ENCODE results near the gene SNX9.

GRCh38 chr6:157778719-157779118 is 44.3 kb upstream of the SNX9 start:
- TF ChIP-seq, protein P1, sequence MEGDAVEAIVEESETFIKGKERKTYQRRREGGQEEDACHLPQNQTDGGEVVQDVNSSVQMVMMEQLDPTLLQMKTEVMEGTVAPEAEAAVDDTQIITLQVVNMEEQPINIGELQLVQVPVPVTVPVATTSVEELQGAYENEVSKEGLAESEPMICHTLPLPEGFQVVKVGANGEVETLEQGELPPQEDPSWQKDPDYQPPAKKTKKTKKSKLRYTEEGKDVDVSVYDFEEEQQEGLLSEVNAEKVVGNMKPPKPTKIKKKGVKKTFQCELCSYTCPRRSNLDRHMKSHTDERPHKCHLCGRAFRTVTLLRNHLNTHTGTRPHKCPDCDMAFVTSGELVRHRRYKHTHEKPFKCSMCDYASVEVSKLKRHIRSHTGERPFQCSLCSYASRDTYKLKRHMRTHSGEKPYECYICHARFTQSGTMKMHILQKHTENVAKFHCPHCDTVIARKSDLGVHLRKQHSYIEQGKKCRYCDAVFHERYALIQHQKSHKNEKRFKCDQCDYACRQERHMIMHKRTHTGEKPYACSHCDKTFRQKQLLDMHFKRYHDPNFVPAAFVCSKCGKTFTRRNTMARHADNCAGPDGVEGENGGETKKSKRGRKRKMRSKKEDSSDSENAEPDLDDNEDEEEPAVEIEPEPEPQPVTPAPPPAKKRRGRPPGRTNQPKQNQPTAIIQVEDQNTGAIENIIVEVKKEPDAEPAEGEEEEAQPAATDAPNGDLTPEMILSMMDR (optimal IDR thresholded peaks at IDR 0.05 in 1 of 3, IDR thresholded peaks at IDR 0.05 in 1 of 3, conservative IDR thresholded peaks at IDR 0.05 in 1 of 3; ENCODE audit: extremely low read depth in 1 of 3, insufficient read depth in 2 of 3, low read length in 3 of 3): no peak
- TF ChIP-seq EZH2 (IDR thresholded peaks at IDR 0.05; ENCODE audit: low read length): no peak
